HepG2 (cell line): ENCODE measurements around the gene CKAP2L. TPM values are rescaled to one million over a fixed set of nuclear protein-coding genes. Genes with fewer than 3 reads are reported as not detected.

Experiments used
- ADNP ChIP-seq: sonication (generic); formaldehyde crosslinking; IDR thresholded peaks from 2 replicates; pipeline ENCODE4 v1.4.0; 2020; ENCODE audit warnings: missing genetic modification reagents
- ASH2L ChIP-seq: fragments of 300-600, 200-600 bp; sonication (generic); IDR thresholded peaks from 2 replicates; pipeline ENCODE4 v1.7.0; 2017; ENCODE audit warnings: low read depth, mild to moderate bottlenecking, moderate library complexity, mixed read lengths, low read length; ENCODE audit not compliant: insufficient read length
- ETV6 ChIP-seq: sonication (generic); formaldehyde crosslinking; conservative IDR thresholded peaks from 2 replicates; pipeline ENCODE4 v1.4.0; 2020; ENCODE audit warnings: missing genetic modification reagents
- GTF2F1 ChIP-seq: fragments of 150-350 bp; IDR thresholded peaks from 2 replicates; pipeline ENCODE4 v1.6.1; 2014; ENCODE audit warnings: low read length
- HNRNPUL1 ChIP-seq: fragments of 200-400 bp; formaldehyde crosslinking; IDR thresholded peaks from 2 replicates; pipeline ENCODE4 v1.6.1; 2017; ENCODE audit warnings: low read depth, mild to moderate bottlenecking, low read length, moderate library complexity
- IKZF1 ChIP-seq: fragments of 450-650 bp; IDR thresholded peaks from 2 replicates; pipeline ENCODE4 v1.7.1; 2016
- IKZF4 ChIP-seq: sonication (generic); formaldehyde crosslinking; IDR thresholded peaks from 2 replicates; pipeline ENCODE4 v1.5.1; 2020; ENCODE audit warnings: borderline replicate concordance, mild to moderate bottlenecking, low read depth, missing genetic modification reagents; ENCODE audit errors: not compliant biosample characterization
- KLF15 ChIP-seq: sonication (generic); formaldehyde crosslinking; IDR thresholded peaks from 2 replicates; pipeline ENCODE4 v1.8.1; 2023; ENCODE audit warnings: borderline replicate concordance, mild to moderate bottlenecking, inconsistent platforms, missing genetic modification reagents, mixed read lengths
- MAF1 ChIP-seq: sonication (generic); formaldehyde crosslinking; IDR thresholded peaks from 2 replicates; pipeline ENCODE4 v1.5.0; 2020; ENCODE audit warnings: missing genetic modification reagents, borderline replicate concordance
- MED8 ChIP-seq: sonication (generic); formaldehyde crosslinking; IDR thresholded peaks from 2 replicates; pipeline ENCODE4 v1.8.1; 2023; ENCODE audit warnings: mild to moderate bottlenecking, missing genetic modification reagents; ENCODE audit not compliant: insufficient replicate concordance
- NFAT5 ChIP-seq: sonication (generic); formaldehyde crosslinking; IDR thresholded peaks from 2 replicates; pipeline ENCODE4 v1.4.0; 2020; ENCODE audit warnings: missing genetic modification reagents
- SCMH1 ChIP-seq: sonication (generic); formaldehyde crosslinking; IDR thresholded peaks from 2 replicates; pipeline ENCODE4 v1.9.0; 2021; ENCODE audit warnings: missing genetic modification reagents, mild to moderate bottlenecking, borderline replicate concordance
- TGIF2 ChIP-seq: IDR thresholded peaks from 2 replicates; pipeline ENCODE4 v1.6.1; 2016; ENCODE audit warnings: control low read depth, missing compliant biosample characterization
- THAP7 ChIP-seq: sonication (generic); formaldehyde crosslinking; IDR thresholded peaks from 2 replicates; pipeline ENCODE4 v1.8.1; 2023; ENCODE audit warnings: mild to moderate bottlenecking, missing genetic modification reagents
- ZBTB21 ChIP-seq: sonication (generic); formaldehyde crosslinking; IDR thresholded peaks from 2 replicates; pipeline ENCODE4 v1.4.0; 2020; ENCODE audit warnings: missing genetic modification reagents
- ZBTB38 ChIP-seq: sonication (generic); formaldehyde crosslinking; IDR thresholded peaks from 2 replicates; pipeline ENCODE4 v1.5.1; 2020; ENCODE audit warnings: mild to moderate bottlenecking, missing genetic modification reagents
- ZFP36L1 ChIP-seq: sonication (generic); formaldehyde crosslinking; IDR thresholded peaks from 2 replicates; pipeline ENCODE4 v1.8.0; 2022; ENCODE audit warnings: mild to moderate bottlenecking, missing genetic modification reagents, moderate library complexity
- ZFX ChIP-seq: sonication (generic); formaldehyde crosslinking; IDR thresholded peaks from 2 replicates; pipeline ENCODE4 v1.4.0; 2020; ENCODE audit warnings: mild to moderate bottlenecking, low read depth, missing genetic modification reagents, moderate library complexity
- ZNF234 ChIP-seq: sonication (generic); formaldehyde crosslinking; conservative IDR thresholded peaks from 2 replicates; pipeline ENCODE4 v1.5.1; 2020; ENCODE audit warnings: mild to moderate bottlenecking, missing genetic modification reagents
- ZNF33A ChIP-seq: sonication (generic); formaldehyde crosslinking; IDR thresholded peaks from 2 replicates; pipeline ENCODE4 v1.5.1; 2020; ENCODE audit warnings: missing genetic modification reagents, mild to moderate bottlenecking, moderate library complexity, borderline replicate concordance
- ZNF547 ChIP-seq: sonication (generic); formaldehyde crosslinking; IDR thresholded peaks from 2 replicates; pipeline ENCODE4 v1.5.1; 2020; ENCODE audit warnings: mild to moderate bottlenecking, missing genetic modification reagents
- ZNF549 ChIP-seq: sonication (generic); formaldehyde crosslinking; IDR thresholded peaks from 2 replicates; pipeline ENCODE4 v1.5.0; 2020; ENCODE audit warnings: missing genetic modification reagents
- ZNF557 ChIP-seq: sonication (generic); formaldehyde crosslinking; IDR thresholded peaks from 2 replicates; pipeline ENCODE4 v1.4.0; 2020; ENCODE audit warnings: missing genetic modification reagents
- ZNF740 ChIP-seq: sonication (generic); formaldehyde crosslinking; IDR thresholded peaks from 2 replicates; pipeline ENCODE4 v1.4.0; 2020; ENCODE audit warnings: missing genetic modification reagents
- polyA plus RNA-seq, 8 experiments: library from polyadenylated mRNA; depleted of rRNA in 3 of 8; stranded (reverse) in 7 of 8; unstranded in 1 of 8; fragments of >200 nt; fragmentation: Illumina TruSeq in 4 of 8; extraction: Trizol in 4 of 8; gene quantifications; 2 replicates each; pipeline versions ENCODE4 v1.2.1 to v1.2.3, GENCODE V29; 2011 to 2016; ENCODE audit warnings: low read depth in 4 of 8, missing spikeins in 1 of 8, mixed read lengths in 1 of 8; ENCODE audit not compliant: insufficient read depth in 1 of 8
- total RNA-seq, 5 experiments: library from RNA; depleted of rRNA; stranded (reverse); fragments of >200 nt; fragmentation: Illumina TruSeq; extraction: Trizol; gene quantifications; 2 replicates each; pipeline ENCODE4 v1.2.3, GENCODE V29; 2016; ENCODE audit warnings: low read depth in 1 of 5

Gene CKAP2L
- total and polyA plus RNA-seq, 2 of the 13 experiments (the other 11 are each of a cell fraction or from before 2014, with no cell fraction given) = 7.1 to 9.5 TPM

GRCh38 chr2:112726487-112727190 is 37.8 kb downstream of the CKAP2L start (continued):
- TF ChIP-seq IKZF1 (no peak), SCMH1 (CRISPR knock-in tag) (no peak), ZNF234 (no peak), ZNF33A (no peak), ZNF740 (CRISPR knock-in tag) (no peak), ZNF547 (peak; percentile 79), ZFX (peak; percentile 87), MED8 (CRISPR knock-in tag) (no peak), TGIF2 (peak; percentile 0; the same call in 1 of the 2 replicates), GTF2F1 (peak; percentile 59; the same call in 1 of the 2 replicates), ZFP36L1 (CRISPR knock-in tag) (no peak), ZNF557 (CRISPR knock-in tag) (no peak), MAF1 (no peak), IKZF4 (peak; percentile 39), NFAT5 (CRISPR knock-in tag) (no peak), ASH2L (peak; percentile 57), KLF15 (no peak), ADNP (no peak), ZBTB21 (CRISPR knock-in tag) (no peak), HNRNPUL1 (no peak), ETV6 (CRISPR knock-in tag) (peak; percentile 62; the same call in 1 of the 2 replicates), ZBTB38 (no peak), THAP7 (CRISPR knock-in tag) (no peak), ZNF549 (no peak)
